Spleen (tissue), 11 donors: ENCODE results near the gene CYB5B. TPM values are rescaled to one million over a fixed set of nuclear protein-coding genes. Genes with fewer than 3 reads are reported as not detected.
A peak's percentile ranks its signal among the peaks of the same experiment; 100 is the strongest.

Experiments
- DNase-seq: peaks from one replicate; pipeline ENCODE4 v3.0.0-alpha.2; 2020
- H3K27ac ChIP-seq, 8 donors: fragments of 200-600 bp; sonication (generic) in 7 of 8; 1 replicate in 4 of 8; 2 replicates in 4 of 8; pipeline versions ENCODE4 v1.5.0 to v1.8.0; 2016 to 2021; ENCODE audit warnings: inconsistent platforms in 4 of 8, mild to moderate bottlenecking in 4 of 8, moderate library complexity in 1 of 8
- H3K27me3 ChIP-seq, 7 donors: fragments of 200-600 bp; sonication (generic) in 6 of 7; replicated peaks in 1 of 7; 1 replicate in 4 of 7; 2 replicates in 3 of 7; pipeline versions ENCODE4 v1.5.0 to v1.8.0; 2016 to 2021; ENCODE audit warnings: inconsistent platforms in 3 of 7, mild to moderate bottlenecking in 1 of 7
- H3K36me3 ChIP-seq, 6 donors: fragments of 200-600 bp; sonication (generic) in 5 of 6; 1 replicate in 4 of 6; 2 replicates in 2 of 6; pipeline versions ENCODE4 v1.5.0 to v1.8.0; 2016 to 2021; ENCODE audit warnings: inconsistent platforms in 2 of 6
- H3K4me1 ChIP-seq, 6 donors: fragments of 200-600 bp; sonication (generic) in 5 of 6; 1 replicate in 3 of 6; 2 replicates in 3 of 6; pipeline versions ENCODE4 v1.5.0 to v1.8.0; 2016 to 2021; ENCODE audit warnings: inconsistent platforms in 3 of 6
- H3K4me3 ChIP-seq, 8 donors: fragments of 200-600 bp; sonication (generic) in 7 of 8; 1 replicate in 4 of 8; 2 replicates in 4 of 8; pipeline versions ENCODE4 v1.5.0 to v1.8.0; 2016 to 2021; ENCODE audit warnings: inconsistent platforms in 4 of 8, mild to moderate bottlenecking in 4 of 8, moderate library complexity in 2 of 8
- H3K9me3 ChIP-seq, 8 donors: fragments of 200-600 bp; sonication (generic) in 7 of 8; 1 replicate in 4 of 8; 2 replicates in 4 of 8; pipeline versions ENCODE4 v1.5.0 to v1.8.0; 2016 to 2021; ENCODE audit warnings: inconsistent platforms in 4 of 8
- CTCF ChIP-seq, 11 experiments: fragments of 200-600 bp in 7 of 11; fragments of 450-650 bp in 4 of 11; sonication (generic) in 4 of 11; IDR thresholded peaks in 8 of 11; conservative IDR thresholded peaks in 3 of 11; 1 replicate in 7 of 11; 2 replicates in 4 of 11; pipeline versions ENCODE4 v1.4.0 to v1.8.0; 2016 to 2021; ENCODE audit warnings: antibody characterized with exemption in 11 of 11, inconsistent platforms in 4 of 11, mild to moderate bottlenecking in 1 of 11
- POLR2A ChIP-seq, 3 donors: fragments of 450-650 bp; IDR thresholded peaks; one replicate each; pipeline ENCODE4 v1.5.1; 2017; ENCODE audit warnings: antibody characterized with exemption in 3 of 3, mild to moderate bottlenecking in 1 of 3
- POLR2AphosphoS5 ChIP-seq, 3 donors: sonication (generic); formaldehyde crosslinking; IDR thresholded peaks; one replicate each; pipeline ENCODE4 v1.5.1; 2017; ENCODE audit warnings: antibody characterized with exemption in 3 of 3
- WGBS, 5 donors: extraction: QIAGEN DNeasy Blood & Tissue Kit in 3 of 5; methylation state at CpG; one replicate each; pipeline versions ENCODE4 v1.1.5 to v1.1.7; 2013 to 2018; 5-methylcytosine and 5-hydroxymethylcytosine counted together
- intact Hi-C: fragments of 100-400 bp; cut with DNase I; formaldehyde crosslinking; loops from one replicate; pipeline ENCODE4 v1.15.0; 2023; ENCODE audit warnings: low total_unique reads
- polyA plus RNA-seq, 3 donors: library from polyadenylated mRNA; stranded (reverse); fragments of 200-250 nt; gene quantifications; one replicate each; pipeline ENCODE4 v1.2.1, GENCODE V29; 2013
- total RNA-seq, 7 donors: library from RNA; depleted of rRNA in 3 of 7; stranded (reverse); fragments of >200 nt in 3 of 7; fragmentation: NEBNext Ultra II Directional in 4 of 7; extraction: Animal tissue kit (Norgen Biotek cat#: 25700) in 4 of 7; gene quantifications; one replicate each; pipeline versions ENCODE4 v1.1.0 to v1.2.1, GENCODE V29; 2016 to 2021
- donor health status: healthy with polysubstance abuse.
- donor health status: DM: no; HTN: no; CAD: no; lungs with moderate emphysema.
- donor health status: DM: no; HTN: no; CAD: no.
- donor health status: Bipolar disorder and iron deficiency.
- donor health status: healthy.
- donor health status: DM: no; HTN: no; CAD: no.
- donor health status: DM: yes; HTN: yes; CAD: no.

CYB5B gene
- total and polyA plus RNA-seq, 10 donors = 36.8 to 80.5 (median 61.1) TPM

GRCh38 chr16:69501956-69502745, 77.7 kb downstream of the CYB5B start:
- Histone ChIP-seq H3K36me3 (no peaks in the 10 kb centered on the region), H3K4me3 (no peak overlapping the region), H3K27me3 (no peaks in the 10 kb centered on the region), H3K9me3 (no peaks in the 10 kb centered on the region), H3K27ac (peak overlapping the region in 1 of 8 donors; percentile 37), H3K4me1 (peaks cover 0 to 14% (median 4%) of the 10 kb centered on the region in 6 donors)
- DNase-seq = no peak
- intact Hi-C loops = no loop called here
- WGBS, 5 donors = 38 to 45% (median 40%) methylated on average over 4 of the region's 4 CpGs
- TF ChIP-seq POLR2A (IDR thresholded peaks at IDR 0.05) (no peak), CTCF (IDR thresholded peaks at IDR 0.05 in 8 of 11, conservative IDR thresholded peaks at IDR 0.05 in 3 of 11) (no peak), POLR2AphosphoS5 (IDR thresholded peaks at IDR 0.05) (no peak)

- no peak for DNase-seq
- no peaks in the 10 kb centered on the region for H3K36me3 ChIP-seq
- H3K27ac ChIP-seq = no peak overlapping the region
- H3K9me3 ChIP-seq = no peaks in the 10 kb centered on the region
- no peak overlapping the region for H3K4me3 ChIP-seq
- 79 to 99% (median 89%) methylated on average over 4 of the region's 4 CpGs for WGBS, 5 donors
- H3K4me1 ChIP-seq = peaks cover 0 to 14% (median 4%) of the 10 kb centered on the region in 6 donors
- intact Hi-C loops = no loop called here
- TF ChIP-seq CTCF (IDR thresholded peaks at IDR 0.05 in 8 of 11, conservative IDR thresholded peaks at IDR 0.05 in 3 of 11) (no peak), POLR2A (IDR thresholded peaks at IDR 0.05) (no peak), POLR2AphosphoS5 (IDR thresholded peaks at IDR 0.05) (no peak)
- H3K27me3 ChIP-seq = no peaks in the 10 kb centered on the region
Observed at GRCh38 chr16:69503244-69503643, 78.8 kb downstream of the CYB5B start.

GRCh38 chr16:69508033-69508755, 83.8 kb downstream of the CYB5B start:
- H3K9me3 ChIP-seq = no peaks in the 10 kb centered on the region
- no peak overlapping the region for H3K4me3 ChIP-seq
- no peak for TF ChIP-seq CTCF (IDR thresholded peaks at IDR 0.05 in 8 of 11, conservative IDR thresholded peaks at IDR 0.05 in 3 of 11)
- no peak for TF ChIP-seq POLR2AphosphoS5 (IDR thresholded peaks at IDR 0.05)
- TF ChIP-seq POLR2A (IDR thresholded peaks at IDR 0.05) = no peak
- WGBS, 5 donors = 65 to 74% (median 68%) methylated on average over 4 of the region's 4 CpGs
- intact Hi-C loops = no loop called here
- H3K4me1 ChIP-seq = peaks cover 0 to 7% (median 0%) of the 10 kb centered on the region in 6 donors
- no peaks in the 10 kb centered on the region for H3K36me3 ChIP-seq
- H3K27me3 ChIP-seq = no peaks in the 10 kb centered on the region
- no peak overlapping the region for H3K27ac ChIP-seq
- DNase-seq = no peak

GRCh38 chr16:69509125-69509524, 84.7 kb downstream of the CYB5B start:
- no peaks in the 10 kb centered on the region for H3K9me3 ChIP-seq
- TF ChIP-seq POLR2A (IDR thresholded peaks at IDR 0.05) = no peak
- no peak for TF ChIP-seq CTCF (IDR thresholded peaks at IDR 0.05 in 8 of 11, conservative IDR thresholded peaks at IDR 0.05 in 3 of 11)
- no peak for TF ChIP-seq POLR2AphosphoS5 (IDR thresholded peaks at IDR 0.05)
- H3K4me1 ChIP-seq = peaks cover 0 to 8% (median 0%) of the 10 kb centered on the region in 6 donors
- 84 to 94% (median 87%) methylated on average over 5 of the region's 5 CpGs for WGBS, 5 donors
- DNase-seq = no peak
- H3K4me3 ChIP-seq = no peak overlapping the region
- intact Hi-C loops = no loop called here
- no peak overlapping the region for H3K27ac ChIP-seq
- no peaks in the 10 kb centered on the region for H3K36me3 ChIP-seq
- H3K27me3 ChIP-seq = no peaks in the 10 kb centered on the region
